NCI-H748 (cell line): ENCODE results near the gene CDH13.

Experiments
- DNase-seq: peaks from one replicate; lab custom pipeline; 2025; ENCODE audit not compliant: unreplicated experiment; lab: John Stamatoyannopoulos, UW

The CDH13 gene

GRCh38 chr16:83682868-83683235, 1056.1 kb downstream of the CDH13 start:
- DNase-seq = no peak

- DNase-seq = no peak
Measured at GRCh38 chr16:83685615-83686165, 1058.9 kb downstream of the CDH13 start.

- DNase-seq = no peak
Measured at GRCh38 chr16:83686726-83687125, 1060.0 kb downstream of the CDH13 start.

GRCh38 chr16:83689385-83689831, 1062.6 kb downstream of the CDH13 start:
- DNase-seq = no peak

GRCh38 chr16:83692224-83692623, 1065.5 kb downstream of the CDH13 start:
- DNase-seq = no peak

- no peak for DNase-seq
Measured at GRCh38 chr16:83698964-83699363, 1072.2 kb downstream of the CDH13 start.

- no peak for DNase-seq
Measured at GRCh38 chr16:83699817-83700216, 1073.0 kb downstream of the CDH13 start.

- DNase-seq = no peak
Measured at GRCh38 chr16:83700918-83701317, 1074.1 kb downstream of the CDH13 start.

- no peak for DNase-seq
Measured at GRCh38 chr16:83701494-83701893, 1074.7 kb downstream of the CDH13 start.

- DNase-seq = no peak
Measured at GRCh38 chr16:83704656-83705055, 1077.9 kb downstream of the CDH13 start.

- no peak for DNase-seq
Measured at GRCh38 chr16:83705856-83706255, 1079.1 kb downstream of the CDH13 start.

- no peak for DNase-seq
Measured at GRCh38 chr16:83706394-83706793, 1079.6 kb downstream of the CDH13 start.

- DNase-seq = peak; percentile 1
Measured at GRCh38 chr16:83711069-83711468, 1084.3 kb downstream of the CDH13 start.

- no peak for DNase-seq
Measured at GRCh38 chr16:83713597-83713996, 1086.8 kb downstream of the CDH13 start.

GRCh38 chr16:83714286-83714685, 1087.5 kb downstream of the CDH13 start:
- no peak for DNase-seq

GRCh38 chr16:83715217-83715920, 1088.6 kb downstream of the CDH13 start:
- peak; percentile 83 for DNase-seq

- no peak for DNase-seq
Measured at GRCh38 chr16:83717308-83717707, 1090.5 kb downstream of the CDH13 start.

- DNase-seq = no peak
Measured at GRCh38 chr16:83717814-83718213, 1091.0 kb downstream of the CDH13 start.

- no peak for DNase-seq
Measured at GRCh38 chr16:83720213-83720612, 1093.4 kb downstream of the CDH13 start.

GRCh38 chr16:83720981-83721380, 1094.2 kb downstream of the CDH13 start:
- DNase-seq = no peak

GRCh38 chr16:83721676-83722075, 1094.9 kb downstream of the CDH13 start:
- no peak for DNase-seq

- no peak for DNase-seq
Measured at GRCh38 chr16:83722456-83723183, 1095.9 kb downstream of the CDH13 start.
